WERI-Rb-1 (cell line): ENCODE measurements around the gene SLIT3.

ENCODE experiments used
- DNase-seq: peaks from one replicate; pipeline ENCODE4 v3.0.0-alpha.2; 2020
- H3K27ac ChIP-seq: fragments of 250-450 bp; sonication (Bioruptor Pico); 2 replicates; pipeline ENCODE4 v1.5.1; 2020; ENCODE audit warnings: mild to moderate bottlenecking, moderate library complexity
- H3K27me3 ChIP-seq: fragments of 250-450 bp; sonication (Bioruptor Pico); 2 replicates; pipeline ENCODE4 v1.5.1; 2021; ENCODE audit warnings: mild to moderate bottlenecking, low read depth, moderate library complexity; ENCODE audit not compliant: insufficient read depth, severe bottlenecking
- H3K36me3 ChIP-seq: fragments of 250-450 bp; sonication (Bioruptor Pico); 2 replicates; pipeline ENCODE4 v1.5.1; 2020; ENCODE audit warnings: mild to moderate bottlenecking, moderate library complexity
- H3K4me3 ChIP-seq: 2 replicates; pipeline ENCODE4 v1.5.1; 2011; ENCODE audit warnings: low read depth, mild to moderate bottlenecking, control low read depth, low read length
- H3K9me3 ChIP-seq: fragments of 250-450 bp; sonication (Bioruptor Pico); 2 replicates; pipeline ENCODE4 v1.5.1; 2021; ENCODE audit warnings: mild to moderate bottlenecking, moderate library complexity; ENCODE audit not compliant: severe bottlenecking
- TF ChIP-seq, protein P1 (sequence below): IDR thresholded peaks from 2 replicates; pipeline ENCODE4 v1.5.1; 2011; ENCODE audit warnings: low read depth, mild to moderate bottlenecking, control low read depth, inconsistent platforms, low read length

The SLIT3 gene

DNA sequence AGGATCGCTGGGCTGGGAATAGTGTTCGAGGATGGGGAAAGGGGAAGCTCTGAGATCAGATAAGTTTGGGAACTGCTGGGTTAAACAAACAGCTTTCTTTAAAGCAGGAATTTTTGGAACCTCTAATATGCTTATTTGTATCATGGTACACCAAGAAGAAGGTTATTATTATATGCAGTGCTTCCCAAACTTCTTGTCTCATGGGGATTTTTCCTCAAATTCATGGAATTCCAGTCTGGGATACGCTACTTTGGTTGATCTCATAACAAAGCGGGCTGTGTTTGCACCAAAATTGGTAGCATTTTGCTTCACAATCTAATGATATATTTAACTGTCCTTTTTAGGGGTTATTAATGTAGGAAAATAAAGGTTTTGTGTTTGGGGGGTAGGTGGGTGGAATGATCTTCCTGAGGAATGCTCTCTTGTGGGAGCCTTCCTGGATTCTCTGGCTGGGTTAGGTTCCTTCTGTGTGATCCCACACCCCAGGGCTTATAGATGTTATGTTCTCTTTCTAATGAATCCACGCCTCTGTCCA lies 605.6 kb downstream of the SLIT3 start:
- Histone ChIP-seq H3K36me3 (no peaks in the 10 kb centered on the region), H3K4me3 (no peak overlapping the region), H3K9me3 (no peaks in the 10 kb centered on the region), H3K27ac (no peak overlapping the region), H3K27me3 (peaks cover 98% of the 10 kb centered on the region)
- TF ChIP-seq, protein P1, sequence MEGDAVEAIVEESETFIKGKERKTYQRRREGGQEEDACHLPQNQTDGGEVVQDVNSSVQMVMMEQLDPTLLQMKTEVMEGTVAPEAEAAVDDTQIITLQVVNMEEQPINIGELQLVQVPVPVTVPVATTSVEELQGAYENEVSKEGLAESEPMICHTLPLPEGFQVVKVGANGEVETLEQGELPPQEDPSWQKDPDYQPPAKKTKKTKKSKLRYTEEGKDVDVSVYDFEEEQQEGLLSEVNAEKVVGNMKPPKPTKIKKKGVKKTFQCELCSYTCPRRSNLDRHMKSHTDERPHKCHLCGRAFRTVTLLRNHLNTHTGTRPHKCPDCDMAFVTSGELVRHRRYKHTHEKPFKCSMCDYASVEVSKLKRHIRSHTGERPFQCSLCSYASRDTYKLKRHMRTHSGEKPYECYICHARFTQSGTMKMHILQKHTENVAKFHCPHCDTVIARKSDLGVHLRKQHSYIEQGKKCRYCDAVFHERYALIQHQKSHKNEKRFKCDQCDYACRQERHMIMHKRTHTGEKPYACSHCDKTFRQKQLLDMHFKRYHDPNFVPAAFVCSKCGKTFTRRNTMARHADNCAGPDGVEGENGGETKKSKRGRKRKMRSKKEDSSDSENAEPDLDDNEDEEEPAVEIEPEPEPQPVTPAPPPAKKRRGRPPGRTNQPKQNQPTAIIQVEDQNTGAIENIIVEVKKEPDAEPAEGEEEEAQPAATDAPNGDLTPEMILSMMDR: no peak
- DNase-seq: no peak

DNA sequence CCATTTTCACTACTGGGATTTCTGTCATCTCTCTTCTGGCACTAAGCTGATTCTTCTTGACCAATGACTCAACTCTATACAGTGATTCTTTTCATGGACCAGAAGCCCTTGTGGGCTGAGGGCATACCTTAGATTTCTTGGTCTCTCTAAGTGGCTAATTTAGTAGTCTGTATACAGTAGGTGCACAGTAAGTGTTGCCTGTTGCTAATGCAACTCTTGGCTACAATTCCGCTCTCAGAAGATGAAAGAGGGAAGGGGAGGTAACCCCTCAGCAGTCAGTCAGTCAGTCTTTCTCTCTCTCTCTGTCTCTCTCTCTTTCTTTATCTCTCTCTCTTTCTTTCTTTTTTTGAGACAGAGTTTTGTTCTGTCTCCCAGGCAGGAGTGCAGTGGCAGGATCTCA lies 606.6 kb downstream of the SLIT3 start:
- Histone ChIP-seq H3K27ac (no peak overlapping the region), H3K9me3 (no peaks in the 10 kb centered on the region), H3K36me3 (no peaks in the 10 kb centered on the region), H3K27me3 (peaks cover 97% of the 10 kb centered on the region), H3K4me3 (no peak overlapping the region)
- DNase-seq: no peak
- TF ChIP-seq, protein P1: no peak

DNA sequence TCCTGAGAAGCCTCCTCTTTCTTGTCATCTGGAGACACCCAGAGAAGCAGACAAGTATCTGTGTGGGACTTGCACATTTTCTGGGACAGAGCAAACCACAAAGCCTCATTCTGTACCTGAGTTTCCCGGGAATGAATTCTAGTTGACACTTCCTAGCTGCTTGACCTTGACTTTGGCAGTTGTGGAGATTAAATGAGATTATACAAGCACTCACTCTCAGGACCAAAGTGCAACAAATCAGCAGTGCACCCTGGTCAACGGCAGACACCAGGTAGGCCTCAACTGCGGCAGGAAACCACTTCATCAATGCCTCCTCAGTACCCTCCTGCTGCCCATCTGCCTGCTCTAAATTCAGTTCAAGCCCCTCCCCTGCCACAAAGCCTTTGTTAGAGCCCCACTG lies 607.1 kb downstream of the SLIT3 start:
- Histone ChIP-seq H3K9me3 (no peaks in the 10 kb centered on the region), H3K4me3 (no peak overlapping the region), H3K27me3 (peaks cover 97% of the 10 kb centered on the region), H3K36me3 (no peaks in the 10 kb centered on the region), H3K27ac (no peak overlapping the region)
- DNase-seq: no peak
- TF ChIP-seq, protein P1: no peak

DNA sequence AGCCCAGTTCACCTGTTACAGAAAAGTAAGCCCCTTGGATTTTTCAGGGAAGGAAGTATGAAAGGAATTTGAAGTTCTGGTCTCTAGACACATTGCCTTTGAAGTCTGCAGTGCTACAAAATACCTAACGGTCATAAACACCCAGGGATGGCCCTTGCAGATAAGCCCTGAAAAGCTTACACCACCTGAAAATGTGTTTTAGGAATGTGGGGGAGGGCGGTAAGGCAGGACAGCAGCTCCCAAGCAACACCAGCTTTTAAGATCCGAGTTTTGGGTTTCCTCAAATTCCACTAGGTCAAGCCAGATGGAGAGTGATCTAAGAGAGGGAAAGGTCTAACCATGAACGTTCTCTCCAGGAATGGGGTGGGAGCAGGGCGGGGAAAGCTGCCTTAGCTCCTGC lies 607.6 kb downstream of the SLIT3 start:
- TF ChIP-seq, protein P1: no peak
- H3K9me3 ChIP-seq: no peaks in the 10 kb centered on the region
- no peak for DNase-seq
- no peak overlapping the region for H3K4me3 ChIP-seq
- H3K27me3 ChIP-seq: peaks cover 97% of the 10 kb centered on the region
- no peaks in the 10 kb centered on the region for H3K36me3 ChIP-seq
- H3K27ac ChIP-seq: no peak overlapping the region

DNA sequence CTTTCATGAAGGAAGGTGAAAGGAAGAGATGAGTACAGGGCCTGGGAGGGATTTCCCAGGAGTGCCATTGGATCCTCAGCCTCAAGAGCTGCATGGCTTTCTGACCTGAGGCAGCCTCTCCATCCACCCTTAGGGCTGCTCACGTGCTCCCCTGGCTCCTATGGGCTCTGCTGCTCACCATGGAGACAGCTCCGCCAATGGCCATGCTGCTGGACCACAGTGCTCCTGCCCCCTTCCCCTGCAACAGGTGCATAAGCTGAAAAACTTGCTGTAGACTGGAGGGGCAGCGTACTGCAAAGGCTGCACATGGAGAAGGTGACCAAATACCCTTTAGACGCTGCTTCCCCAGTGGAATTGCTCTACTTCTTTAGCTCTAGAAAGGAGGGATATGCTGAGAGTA lies 609.0 kb downstream of the SLIT3 start:
- no peaks in the 10 kb centered on the region for H3K9me3 ChIP-seq
- no peak overlapping the region for H3K4me3 ChIP-seq
- peaks cover 93% of the 10 kb centered on the region for H3K27me3 ChIP-seq
- no peak for DNase-seq
- no peaks in the 10 kb centered on the region for H3K36me3 ChIP-seq
- TF ChIP-seq, protein P1: no peak
- no peak overlapping the region for H3K27ac ChIP-seq

DNA sequence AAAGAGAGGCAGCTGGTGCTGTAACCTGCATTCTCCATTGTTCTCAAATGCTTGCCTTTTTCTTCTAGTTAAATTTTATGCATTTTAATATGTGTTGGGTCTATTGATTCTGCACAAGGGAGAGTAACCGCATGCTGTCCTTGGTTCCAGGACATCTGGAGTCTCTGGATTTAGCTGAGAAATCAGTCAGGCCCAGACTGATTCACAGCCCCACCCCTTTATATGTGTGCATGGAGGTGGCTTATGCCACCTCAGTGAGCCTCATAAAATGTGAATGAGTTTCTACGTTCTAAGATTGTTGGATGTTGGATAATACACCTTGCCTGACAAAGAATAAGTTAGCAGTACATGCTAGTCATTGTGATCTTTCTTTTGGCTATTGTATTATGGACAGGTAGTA lies 611.7 kb downstream of the SLIT3 start:
- no peak for DNase-seq

More for the DNA sequence above, 611.7 kb downstream of the SLIT3 start:
- Histone ChIP-seq H3K27me3 (peaks cover 93% of the 10 kb centered on the region), H3K36me3 (no peaks in the 10 kb centered on the region), H3K4me3 (no peak overlapping the region), H3K9me3 (no peaks in the 10 kb centered on the region), H3K27ac (no peak overlapping the region)
- TF ChIP-seq, protein P1: no peak
